GM18861 (cell line): Measurements from ENCODE around the gene ZNF385A.

Source experiments
- ATAC-seq: cut with Tn5 transposase; IDR thresholded peaks from one replicate; pipeline ENCODE4 v1.9.1; 2021; ENCODE audit not compliant: unreplicated experiment

ZNF385A gene

DNA sequence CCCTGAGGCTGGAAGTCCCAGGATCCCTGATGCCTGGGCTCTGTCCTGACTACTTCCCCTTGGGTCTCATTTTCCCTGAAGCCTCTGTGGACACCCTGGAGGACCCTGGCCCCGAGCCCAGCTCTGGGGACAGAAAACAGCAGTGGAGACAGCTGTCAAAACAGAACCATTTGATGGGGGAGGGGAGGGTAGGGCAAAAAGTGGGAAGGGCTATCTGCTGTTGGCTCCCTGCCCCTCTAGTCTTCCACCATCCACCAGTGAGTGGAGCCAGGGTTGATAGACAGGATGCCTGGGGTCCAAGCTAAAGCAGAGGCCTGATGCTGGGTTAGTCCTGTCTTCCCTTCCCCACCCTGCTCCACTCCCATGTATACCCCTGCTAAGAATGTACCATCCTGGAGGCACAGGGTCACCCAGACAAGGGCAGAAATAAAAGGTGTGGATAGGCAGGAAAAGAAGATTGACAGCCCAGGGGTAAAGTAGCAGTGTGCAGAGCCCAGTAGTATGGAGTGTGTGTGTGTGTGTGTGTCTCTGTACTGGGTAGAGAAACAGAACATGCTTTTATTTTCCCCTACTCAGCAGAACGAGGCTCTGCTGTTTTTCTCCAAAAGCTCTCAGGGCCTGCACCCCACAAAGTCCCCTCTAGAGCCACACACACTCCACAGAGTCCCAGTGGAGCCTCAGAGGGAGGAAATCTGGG lies 9.8 kb downstream of the ZNF385A start:
- no peak for ATAC-seq

DNA sequence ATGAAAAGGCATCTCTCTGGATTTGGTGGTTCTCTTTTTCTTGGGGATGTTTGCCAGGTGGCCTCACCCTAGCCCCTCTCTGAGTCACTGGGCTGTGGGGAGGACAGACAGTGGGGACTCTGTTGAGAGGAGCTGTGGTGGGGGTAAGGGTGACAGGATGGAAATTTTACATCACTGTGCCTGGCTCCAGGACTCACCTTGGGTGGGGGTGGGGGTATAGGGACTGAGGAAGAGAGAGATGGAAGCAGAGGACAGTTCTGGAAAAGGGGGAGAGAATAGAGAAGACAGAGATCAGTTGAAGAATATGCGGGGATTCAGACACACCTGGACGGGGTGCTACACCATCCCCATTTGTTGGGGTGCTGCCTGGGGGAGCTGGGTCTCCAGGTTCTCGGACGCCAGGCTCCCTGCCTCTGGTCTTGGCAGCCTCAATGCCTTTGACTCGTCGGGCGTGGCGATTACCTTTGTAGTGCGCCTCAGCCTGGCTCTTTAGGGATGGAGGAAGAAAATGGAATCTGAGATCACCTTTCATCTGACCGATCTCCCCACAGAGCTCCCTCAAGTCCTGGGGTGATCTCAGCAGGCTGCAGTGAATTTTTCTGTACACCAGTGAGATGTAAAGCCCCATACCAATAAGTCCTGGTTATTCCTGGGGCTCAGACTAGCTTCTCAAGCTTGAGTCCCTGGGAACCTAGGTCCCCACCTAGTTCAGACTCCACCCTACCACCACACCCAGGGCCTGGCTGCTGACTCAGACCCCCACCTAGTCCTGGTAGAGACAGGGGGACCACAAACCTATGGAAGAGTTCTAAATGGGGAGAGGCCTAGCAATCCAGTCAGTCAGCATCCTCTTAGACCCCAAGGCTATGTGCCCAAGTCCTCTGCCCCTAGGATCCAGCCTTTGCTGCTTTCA lies 10.6 kb downstream of the ZNF385A start:
- ATAC-seq, result no peak

DNA sequence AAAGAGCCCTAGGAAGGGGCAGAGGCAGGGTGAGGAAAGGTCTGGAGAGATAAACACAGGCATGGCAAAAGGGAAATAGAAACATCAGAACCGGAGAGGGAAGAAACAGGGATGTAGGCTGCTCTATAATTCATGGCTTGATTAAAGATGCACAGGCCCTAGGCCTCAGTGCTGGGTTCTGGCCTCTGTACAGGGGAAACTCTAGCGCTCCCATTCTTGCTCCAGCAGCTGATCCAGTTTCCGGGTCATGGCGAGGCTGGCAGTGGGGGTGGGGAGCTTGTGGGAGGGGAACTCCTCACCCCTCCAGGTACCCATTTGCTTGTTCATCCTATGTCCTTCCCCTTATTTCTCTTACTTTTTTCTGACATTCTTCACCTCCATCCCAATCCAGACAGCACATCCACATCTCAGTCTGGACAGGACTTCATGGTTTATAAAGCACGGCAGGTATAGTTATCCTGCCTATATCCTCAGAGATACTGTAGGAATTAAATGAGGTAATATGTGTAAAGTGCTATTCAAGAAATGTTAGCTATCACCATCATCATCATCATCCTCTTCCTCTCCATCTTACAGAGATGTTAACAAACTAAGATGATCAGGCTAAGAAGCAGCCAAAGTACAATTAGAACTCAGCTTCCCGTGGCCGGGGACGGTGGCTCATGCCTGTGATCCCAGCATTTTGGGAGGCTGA lies 12.3 kb downstream of the ZNF385A start:
- ATAC-seq, result no peak

DNA sequence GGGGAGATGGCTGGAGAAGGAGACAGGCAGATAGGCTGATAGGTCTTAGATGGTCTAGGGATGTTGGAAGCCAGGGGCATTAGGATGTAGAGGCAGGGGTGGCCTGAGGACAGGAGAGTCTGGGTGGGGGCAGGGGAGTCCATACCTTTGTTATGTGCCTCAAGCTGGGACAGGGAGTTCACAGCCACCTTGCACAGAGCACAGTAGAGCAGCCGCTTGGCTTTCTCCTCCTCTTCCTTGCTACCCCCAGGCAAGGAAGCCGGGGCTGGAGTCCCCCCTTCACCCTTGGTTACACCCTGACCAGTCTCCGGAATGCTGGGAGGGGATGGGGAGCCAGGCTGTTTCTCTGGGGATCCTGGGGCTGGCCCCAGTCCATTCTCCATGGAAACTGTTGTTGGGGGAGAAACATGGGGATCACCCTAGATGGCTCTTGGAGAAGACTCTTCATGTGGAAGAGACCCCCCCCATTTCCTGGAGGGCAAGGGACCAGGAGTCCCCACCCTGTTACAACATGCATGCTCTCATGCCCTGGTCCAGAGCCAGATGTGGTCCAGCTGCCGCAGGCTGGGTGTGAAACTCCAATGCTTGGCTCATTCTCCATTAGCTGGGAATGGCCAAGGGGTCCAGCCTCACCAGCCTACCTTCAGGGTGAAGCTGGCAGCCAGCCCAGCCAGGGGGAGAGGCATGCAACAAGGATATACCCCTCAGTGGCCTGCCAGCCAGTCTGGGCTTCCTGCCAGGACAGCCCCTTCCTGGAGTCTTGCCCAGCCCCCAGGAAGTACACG lies 13.0 kb downstream of the ZNF385A start:
- ATAC-seq, result no peak

DNA sequence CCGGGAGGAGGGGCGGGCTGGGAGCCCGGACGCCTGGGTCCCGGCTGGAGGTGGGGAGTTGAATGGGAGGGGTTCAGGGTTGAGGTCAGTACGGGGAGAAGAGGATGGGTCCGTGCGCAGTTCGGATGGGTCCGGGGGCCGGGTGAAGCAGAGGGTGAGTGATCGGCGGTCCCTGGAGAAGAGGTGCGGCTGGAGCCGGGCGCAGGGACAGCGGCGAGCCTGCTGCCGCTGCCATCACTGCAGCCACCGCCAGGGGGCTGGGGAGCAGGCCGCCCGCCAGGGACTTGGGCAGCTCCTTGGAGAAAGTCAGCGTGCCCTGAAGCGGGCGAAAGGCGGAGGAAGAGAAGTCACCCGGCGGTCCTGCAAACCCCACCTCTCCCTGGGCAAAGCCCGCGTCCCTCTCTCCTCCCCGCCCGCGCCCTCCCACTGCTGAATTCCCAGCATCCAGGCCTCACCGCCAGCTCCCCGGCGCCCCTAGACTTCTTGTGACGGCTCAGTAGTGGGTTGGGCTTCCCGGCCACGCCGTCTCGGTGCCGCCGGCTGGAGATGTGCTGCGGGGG lies 14.3 kb downstream of the ZNF385A start:
- ATAC-seq, result no peak

DNA sequence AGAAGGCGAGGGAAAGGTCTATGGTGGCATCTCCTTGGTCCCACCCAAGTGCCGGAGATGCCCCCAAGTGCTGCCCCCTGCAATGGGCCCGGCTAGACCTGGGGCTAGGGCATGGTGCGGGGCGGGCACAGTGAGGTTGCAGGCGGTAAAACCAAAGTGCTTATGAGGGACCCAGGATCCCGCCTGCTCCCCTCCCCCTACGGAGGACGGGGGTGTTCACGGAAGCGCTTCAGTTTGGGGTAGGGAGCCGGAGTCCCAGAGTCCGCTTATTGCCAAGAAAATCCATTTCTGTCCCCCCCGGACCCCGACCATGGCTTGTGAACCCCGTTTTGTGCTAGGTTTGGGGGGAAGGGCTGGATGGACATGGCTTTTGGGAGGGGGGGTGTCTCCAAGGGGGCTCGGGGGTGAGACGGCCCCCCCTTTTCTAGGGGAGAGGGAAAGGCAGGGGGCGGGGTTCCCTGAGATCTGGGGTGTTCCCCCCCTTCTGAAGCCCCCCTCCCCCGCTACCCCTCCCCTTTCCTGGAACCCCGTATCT lies 14.9 kb downstream of the ZNF385A start:
- ATAC-seq, result no peak

DNA sequence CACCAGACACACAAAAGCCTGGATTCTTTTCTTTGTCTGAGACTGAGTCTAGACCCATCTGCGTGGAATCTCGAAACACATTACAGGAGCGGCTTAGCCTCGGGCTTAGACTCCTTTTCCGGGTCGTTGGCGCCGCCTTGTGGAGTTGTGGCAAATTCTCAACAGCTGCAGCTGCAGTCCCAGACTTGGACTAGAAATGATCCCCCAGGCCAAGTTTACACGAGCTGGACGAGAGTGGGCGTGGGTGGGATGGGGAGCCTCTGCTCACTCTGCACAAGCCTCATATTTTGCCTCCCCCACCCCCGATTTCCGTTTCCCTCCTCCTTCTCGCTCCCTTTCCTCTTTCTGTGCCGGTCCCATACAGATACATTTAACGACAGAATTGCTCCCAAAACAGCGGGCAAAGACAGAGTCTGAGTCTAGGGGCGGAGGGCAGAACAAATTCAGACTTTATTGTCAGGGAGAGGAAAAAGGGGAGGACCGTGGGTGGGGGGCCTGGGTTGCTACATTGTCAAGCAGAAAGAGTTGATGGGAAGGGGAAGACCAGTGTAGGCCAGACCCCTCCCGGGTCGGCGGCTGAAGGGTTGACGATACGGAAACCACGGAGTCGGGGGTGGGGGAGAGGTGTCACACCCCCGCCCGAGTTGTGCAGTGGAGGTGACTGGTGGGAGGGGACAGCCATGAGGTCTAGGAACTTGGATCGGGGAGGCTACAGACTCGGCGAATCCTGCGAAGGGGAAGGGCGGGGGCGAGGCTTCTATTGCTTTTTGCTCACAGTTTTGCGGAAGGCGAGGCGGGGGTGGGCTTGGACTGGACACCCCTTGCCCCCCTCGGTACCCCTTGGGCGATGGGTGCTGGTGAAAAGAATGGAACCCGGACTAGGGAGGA lies 15.6 kb downstream of the ZNF385A start:
- ATAC-seq, result peak; percentile 55

DNA sequence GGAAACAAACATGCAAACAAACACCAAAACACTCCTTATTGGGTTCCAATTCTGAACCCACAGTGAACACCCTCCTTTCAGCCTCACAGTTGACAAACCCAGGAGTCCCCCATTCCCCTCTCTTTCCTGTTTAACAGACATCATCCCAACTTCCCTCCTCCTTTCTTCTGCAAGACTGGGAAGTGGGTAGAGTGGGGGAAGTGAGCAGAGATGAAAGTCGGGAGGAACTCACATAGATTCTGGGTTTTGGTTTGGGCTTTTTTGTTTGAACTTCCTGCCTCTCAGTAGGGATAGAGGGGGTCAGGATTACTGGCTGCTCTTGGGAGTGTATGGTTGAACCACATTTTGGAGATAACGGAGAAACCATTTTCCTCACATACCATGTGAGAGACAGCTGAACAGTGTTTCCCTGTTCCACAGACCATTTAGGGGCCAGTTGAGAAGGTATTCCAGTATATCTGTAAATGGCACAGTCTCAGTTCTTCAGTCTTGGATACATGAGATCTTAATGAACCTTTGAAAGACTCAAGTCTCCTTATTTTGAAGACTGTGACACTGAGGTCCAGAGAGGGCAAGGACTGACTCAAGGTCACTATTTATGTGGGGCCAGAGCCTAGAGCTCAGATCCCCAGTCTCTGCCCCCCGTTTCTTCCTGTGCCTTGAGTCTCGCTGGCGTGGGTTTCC lies 16.4 kb downstream of the ZNF385A start:
- peak; percentile 9 for ATAC-seq

DNA sequence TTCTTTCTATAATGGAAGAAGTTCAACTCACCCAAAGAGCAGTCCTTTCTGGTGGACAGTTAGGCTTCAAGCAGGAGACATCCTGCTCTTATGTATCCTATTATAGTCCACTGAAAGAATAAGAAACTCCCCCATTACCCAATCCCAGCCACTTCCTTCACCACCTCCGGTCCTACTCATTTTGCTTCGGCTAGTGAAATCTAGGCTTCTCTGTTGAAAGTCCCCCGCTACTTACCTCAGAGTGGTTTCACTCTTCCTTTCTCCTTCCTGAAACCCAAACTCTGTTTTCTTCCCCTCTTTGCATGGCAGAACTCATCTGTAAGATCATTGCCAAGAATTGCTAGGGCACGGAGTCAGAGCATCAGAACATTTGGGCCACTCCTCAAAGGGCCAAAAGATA lies 20.1 kb downstream of the ZNF385A start, which contains the start of gene GPR84:
GPR84 (minus strand) TSS at position 74 of the 400 bp plus-strand sequence. CDS start 635 bp downstream, outside the sequence.
- ATAC-seq, result peak; percentile 38

DNA sequence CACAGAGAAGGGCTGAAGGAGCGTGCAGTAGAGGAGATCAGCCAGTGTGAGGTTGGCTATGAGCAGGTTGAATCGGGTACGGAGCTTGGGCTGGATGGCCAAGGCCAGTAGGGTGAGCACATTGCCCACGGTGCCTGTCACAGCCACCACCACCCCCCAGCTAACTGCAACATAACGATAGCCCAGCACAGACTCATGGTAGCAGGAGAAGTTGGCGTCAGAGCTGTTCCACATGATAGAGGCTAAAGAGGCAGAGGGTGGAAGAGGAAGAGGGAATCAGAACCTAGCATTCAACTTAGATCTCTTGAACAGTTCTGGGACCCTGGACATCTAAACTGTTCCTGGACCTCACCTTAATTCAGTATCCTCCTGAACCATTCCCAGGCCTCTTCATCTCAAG lies 20.9 kb downstream of the ZNF385A start:
- no peak for ATAC-seq

DNA sequence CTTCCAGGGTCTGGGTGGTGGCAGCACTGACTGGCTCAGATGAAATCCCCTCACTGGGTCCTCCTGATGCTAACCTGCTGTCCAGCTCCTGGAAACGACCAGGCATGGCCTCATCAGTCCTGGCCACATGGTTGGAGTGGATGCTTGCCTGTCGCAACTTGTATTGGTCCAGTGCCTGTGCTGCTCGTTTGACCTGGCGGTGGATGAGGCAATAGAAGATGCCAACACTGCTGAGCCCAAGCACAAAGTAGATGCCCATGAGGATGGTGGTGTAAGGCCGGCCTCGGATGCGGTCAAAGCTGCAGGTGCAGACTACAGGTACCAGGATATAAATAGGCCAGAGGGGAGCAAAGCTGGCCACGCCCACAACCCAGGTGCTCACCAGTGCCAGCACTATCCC lies 21.5 kb downstream of the ZNF385A start:
- no peak for ATAC-seq

DNA sequence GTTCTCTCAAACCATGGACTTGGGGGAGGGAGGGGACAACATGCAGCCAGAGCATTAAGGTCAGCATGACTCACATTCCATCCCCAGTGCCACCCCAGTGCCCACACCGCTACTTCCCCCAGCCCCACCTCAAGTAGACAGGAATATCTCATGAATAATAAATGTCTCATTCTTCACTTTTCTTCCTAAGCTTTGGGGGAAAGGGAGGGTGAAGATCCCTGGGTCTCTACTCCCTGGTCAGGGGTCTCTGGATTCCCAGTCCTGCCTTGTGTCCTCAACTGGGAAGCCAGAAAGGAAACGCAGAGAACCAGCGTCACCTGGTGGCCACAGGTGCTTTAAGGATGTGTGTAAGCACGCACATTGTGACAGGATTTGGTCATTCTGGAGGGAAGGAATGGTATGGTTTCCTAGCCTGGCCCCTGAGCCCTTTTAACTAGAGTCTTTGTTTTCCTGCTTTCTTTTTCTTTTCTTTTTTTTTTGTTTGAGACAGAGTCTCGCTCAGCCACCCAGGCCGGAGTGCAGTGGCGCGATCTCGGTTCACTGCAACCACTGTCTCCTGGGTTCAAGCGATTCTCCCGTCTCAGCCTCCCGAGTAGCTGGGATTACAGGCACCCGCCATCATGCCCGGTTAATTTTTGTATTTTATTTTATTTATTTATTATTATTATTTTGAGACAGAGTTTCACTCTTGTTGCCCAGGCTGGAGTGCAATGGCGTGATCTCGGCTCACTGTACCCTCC lies 23.6 kb downstream of the ZNF385A start:
- ATAC-seq, result no peak

DNA sequence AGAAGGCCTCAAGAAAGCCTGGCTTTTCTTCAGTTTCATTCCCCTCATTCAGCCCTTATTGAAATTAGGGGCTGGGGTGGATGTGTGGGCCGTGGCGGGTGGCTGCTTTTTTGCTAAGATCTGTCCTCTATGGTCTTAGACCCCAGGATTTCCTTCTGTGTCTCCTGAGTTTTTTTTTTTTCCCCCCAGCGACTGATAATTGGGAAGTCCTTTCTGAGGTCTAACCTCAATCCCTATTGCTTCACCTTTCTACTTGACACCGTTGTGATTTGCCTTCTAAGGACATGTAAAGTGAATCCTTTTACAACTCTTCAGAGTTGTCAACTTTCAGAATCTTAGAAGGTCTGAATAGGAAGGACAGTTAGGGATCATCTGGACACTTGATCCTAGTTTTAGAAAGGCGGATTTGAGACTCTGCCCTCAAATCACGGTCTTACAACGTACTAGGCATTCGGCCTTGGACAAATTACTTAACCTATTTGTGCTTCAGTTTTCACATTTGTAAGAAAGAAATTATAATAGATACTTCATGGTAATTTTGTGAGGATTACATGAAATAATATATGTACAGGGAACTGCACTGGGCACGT lies 24.7 kb downstream of the ZNF385A start:
- no peak for ATAC-seq

DNA sequence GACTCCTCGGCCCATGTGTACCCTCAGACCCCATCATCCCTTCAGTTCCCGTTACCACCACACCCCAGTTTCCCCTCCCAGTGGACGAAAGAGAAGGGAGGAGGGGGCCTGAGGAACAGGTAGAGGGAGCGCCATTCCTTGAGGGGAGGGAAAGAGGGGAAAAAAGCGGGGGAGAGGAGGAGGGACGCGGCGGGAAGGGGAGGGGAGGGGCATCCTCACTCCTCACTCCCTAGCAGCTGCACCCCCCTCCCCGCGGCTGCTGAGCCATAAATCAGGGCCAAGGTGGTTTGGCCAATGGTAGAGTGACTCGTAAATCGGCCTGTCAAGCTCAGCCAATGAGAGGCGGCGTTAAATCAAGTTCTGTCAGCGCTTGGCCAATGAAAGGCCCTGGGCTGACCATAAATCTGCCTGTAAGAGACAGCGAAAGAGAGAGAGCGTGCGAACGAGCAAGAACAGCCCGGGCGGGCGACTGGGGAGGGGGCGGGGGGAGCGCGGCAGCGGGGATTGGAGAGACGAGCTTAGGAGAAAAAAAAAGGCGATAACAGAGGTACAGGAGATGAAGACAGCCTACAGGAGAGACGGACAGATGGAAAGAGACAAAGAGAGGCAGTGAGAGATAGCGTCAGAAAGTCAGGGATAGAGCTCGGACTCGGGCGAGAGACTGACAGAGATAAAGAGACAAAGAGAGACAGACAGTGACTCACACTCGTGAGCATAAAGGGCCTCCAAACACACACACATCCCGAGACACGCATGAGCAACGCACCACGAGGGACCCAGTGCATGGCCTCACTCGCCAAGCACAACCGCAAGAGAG lies 25.4 kb downstream of the ZNF385A start:
- peak; percentile 94 for ATAC-seq

DNA sequence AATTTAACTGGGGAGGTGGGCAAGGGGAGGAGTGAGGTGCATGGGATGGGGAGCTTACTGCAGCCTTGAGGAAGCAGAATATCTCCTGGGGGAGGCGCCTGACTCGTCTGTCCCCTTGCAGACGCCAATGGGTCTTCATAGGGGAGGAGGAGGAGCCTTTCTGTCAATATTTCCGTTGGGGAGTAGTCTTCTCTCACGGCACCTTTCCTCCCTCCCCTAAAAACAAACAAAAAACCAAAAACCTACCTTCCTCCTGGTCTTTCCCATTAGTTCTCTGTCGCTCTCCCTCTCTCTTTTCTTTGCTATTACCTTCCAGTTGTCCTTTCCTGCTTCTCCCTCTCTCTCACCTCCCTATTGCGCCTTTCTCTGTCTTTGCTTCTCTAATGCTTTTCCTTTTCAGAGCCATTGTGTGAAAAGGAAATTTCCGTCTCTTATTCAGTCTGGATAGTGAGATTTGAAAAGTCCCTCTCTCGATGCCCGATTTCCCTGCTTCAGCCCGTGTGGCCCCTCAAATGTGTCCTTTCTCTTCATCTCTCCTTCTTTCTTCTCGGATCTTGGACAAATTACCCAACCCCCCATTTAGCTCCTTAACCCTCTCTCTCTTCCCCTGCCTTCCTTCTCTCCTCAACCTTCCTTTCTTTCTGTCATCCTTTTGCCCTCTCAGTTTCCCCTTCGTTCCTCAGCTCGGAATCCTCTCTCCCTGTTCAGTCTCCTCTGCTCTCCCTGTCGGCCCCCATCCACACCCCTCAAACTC lies 26.2 kb downstream of the ZNF385A start:
- ATAC-seq, result no peak
